22Rv1 (cell line): ENCODE measurements around the gene SMPDL3B.

Experiments
- H3K27ac ChIP-seq: fragments of 450-650 bp; 2 replicates; pipeline ENCODE4 v1.5.1; 2017
- ZFX ChIP-seq: fragments of 450-650 bp; IDR thresholded peaks from 2 replicates; pipeline ENCODE4 v1.6.1; 2017; ENCODE audit warnings: antibody characterized with exemption, borderline replicate concordance
- TF ChIP-seq, protein P1 (sequence below): fragments of 450-650 bp; IDR thresholded peaks from 2 replicates; pipeline ENCODE4 v1.5.1; 2017; ENCODE audit warnings: mild to moderate bottlenecking

The SMPDL3B gene

GRCh38 chr1:27970401-27970800 lies 35.6 kb downstream of the SMPDL3B start:
- no peak for TF ChIP-seq ZFX
- TF ChIP-seq, protein P1, sequence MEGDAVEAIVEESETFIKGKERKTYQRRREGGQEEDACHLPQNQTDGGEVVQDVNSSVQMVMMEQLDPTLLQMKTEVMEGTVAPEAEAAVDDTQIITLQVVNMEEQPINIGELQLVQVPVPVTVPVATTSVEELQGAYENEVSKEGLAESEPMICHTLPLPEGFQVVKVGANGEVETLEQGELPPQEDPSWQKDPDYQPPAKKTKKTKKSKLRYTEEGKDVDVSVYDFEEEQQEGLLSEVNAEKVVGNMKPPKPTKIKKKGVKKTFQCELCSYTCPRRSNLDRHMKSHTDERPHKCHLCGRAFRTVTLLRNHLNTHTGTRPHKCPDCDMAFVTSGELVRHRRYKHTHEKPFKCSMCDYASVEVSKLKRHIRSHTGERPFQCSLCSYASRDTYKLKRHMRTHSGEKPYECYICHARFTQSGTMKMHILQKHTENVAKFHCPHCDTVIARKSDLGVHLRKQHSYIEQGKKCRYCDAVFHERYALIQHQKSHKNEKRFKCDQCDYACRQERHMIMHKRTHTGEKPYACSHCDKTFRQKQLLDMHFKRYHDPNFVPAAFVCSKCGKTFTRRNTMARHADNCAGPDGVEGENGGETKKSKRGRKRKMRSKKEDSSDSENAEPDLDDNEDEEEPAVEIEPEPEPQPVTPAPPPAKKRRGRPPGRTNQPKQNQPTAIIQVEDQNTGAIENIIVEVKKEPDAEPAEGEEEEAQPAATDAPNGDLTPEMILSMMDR: no peak
- no peak overlapping the region for H3K27ac ChIP-seq

DNA sequence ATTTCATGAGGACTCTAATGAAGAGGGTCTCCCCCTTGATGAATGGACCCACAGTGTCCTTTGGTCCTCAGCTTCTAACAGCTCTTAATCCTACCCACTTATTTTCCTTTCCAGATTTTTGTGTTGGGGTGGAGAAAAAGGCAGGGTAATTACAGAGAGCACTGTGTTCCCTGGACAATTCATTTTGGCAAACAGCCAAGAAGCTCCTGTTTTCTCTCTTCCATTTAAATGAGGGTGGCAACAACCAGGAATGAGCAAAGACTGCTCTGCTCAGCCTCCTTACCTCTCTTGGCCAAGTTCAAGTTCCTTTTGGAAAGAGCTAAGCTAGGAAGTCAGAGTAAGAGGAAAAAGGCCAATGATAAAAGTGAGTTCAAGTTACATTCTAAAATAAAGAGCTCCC lies 36.9 kb downstream of the SMPDL3B start:
- TF ChIP-seq ZFX: no peak
- TF ChIP-seq, protein P1: no peak
- H3K27ac ChIP-seq: 0 out of 2 replicates have a peak overlapping the region, but pooled peaks have one; percentile 20

GRCh38 chr1:27972141-27972540 lies 37.3 kb downstream of the SMPDL3B start:
- 0 out of 2 replicates have a peak overlapping the region, but pooled peaks have one; percentile 20 for H3K27ac ChIP-seq
- TF ChIP-seq, protein P1: no peak
- TF ChIP-seq ZFX: no peak

GRCh38 chr1:27973771-27974416 lies 39.1 kb downstream of the SMPDL3B start:
- TF ChIP-seq, protein P1: no peak
- TF ChIP-seq ZFX: no peak
- H3K27ac ChIP-seq: no peak overlapping the region

GRCh38 chr1:27974417-27974781 lies 39.6 kb downstream of the SMPDL3B start:
- no peak for TF ChIP-seq ZFX
- TF ChIP-seq, protein P1: no peak
- no peak overlapping the region for H3K27ac ChIP-seq

GRCh38 chr1:27979151-27979858 lies 44.5 kb downstream of the SMPDL3B start:
- TF ChIP-seq, protein P1: peak; percentile 84
- TF ChIP-seq ZFX: no peak
- H3K27ac ChIP-seq: no peak overlapping the region

DNA sequence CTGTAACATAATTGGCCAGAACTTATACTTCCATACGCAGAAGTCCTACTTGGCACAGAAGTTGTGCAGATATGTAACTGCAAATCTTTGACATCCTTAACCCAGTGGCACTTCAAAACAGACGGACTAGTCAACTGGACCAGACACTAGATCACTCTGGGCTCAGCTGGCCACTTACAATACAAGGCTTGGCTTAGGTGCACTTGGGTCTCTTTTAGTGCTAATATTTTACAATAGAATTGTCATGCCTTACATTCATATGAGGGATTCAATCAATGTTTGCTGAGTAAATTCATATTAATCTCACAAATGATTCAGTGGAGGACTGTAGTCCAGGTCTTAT lies 45.0 kb downstream of the SMPDL3B start:
- H3K27ac ChIP-seq: no peak overlapping the region
- TF ChIP-seq, protein P1: peak; percentile 43
- no peak for TF ChIP-seq ZFX
